Prostate gland (tissue), 2 donors: ENCODE measurements around the gene FBXO8.

Source experiments
- POLR2A ChIP-seq: fragments of 450-650 bp; IDR thresholded peaks from one replicate; pipeline ENCODE4 v1.6.1; 2016; ENCODE audit warnings: antibody characterized with exemption, mild to moderate bottlenecking
- POLR2AphosphoS5 ChIP-seq: sonication (generic); formaldehyde crosslinking; IDR thresholded peaks from one replicate; pipeline ENCODE4 v1.6.1; 2017; ENCODE audit warnings: antibody characterized with exemption
- TF ChIP-seq, protein P1 (sequence below), 4 experiments: fragments of 200-600 bp in 2 of 4; fragments of 450-650 bp in 2 of 4; sonication (generic) in 2 of 4; IDR thresholded peaks; 1 replicate in 3 of 4; 2 replicates in 1 of 4; pipeline ENCODE4 v1.5.1; 2016 to 2019; ENCODE audit warnings: antibody characterized with exemption in 4 of 4, mild to moderate bottlenecking in 2 of 4, moderate library complexity in 2 of 4

- TF ChIP-seq, protein P1, sequence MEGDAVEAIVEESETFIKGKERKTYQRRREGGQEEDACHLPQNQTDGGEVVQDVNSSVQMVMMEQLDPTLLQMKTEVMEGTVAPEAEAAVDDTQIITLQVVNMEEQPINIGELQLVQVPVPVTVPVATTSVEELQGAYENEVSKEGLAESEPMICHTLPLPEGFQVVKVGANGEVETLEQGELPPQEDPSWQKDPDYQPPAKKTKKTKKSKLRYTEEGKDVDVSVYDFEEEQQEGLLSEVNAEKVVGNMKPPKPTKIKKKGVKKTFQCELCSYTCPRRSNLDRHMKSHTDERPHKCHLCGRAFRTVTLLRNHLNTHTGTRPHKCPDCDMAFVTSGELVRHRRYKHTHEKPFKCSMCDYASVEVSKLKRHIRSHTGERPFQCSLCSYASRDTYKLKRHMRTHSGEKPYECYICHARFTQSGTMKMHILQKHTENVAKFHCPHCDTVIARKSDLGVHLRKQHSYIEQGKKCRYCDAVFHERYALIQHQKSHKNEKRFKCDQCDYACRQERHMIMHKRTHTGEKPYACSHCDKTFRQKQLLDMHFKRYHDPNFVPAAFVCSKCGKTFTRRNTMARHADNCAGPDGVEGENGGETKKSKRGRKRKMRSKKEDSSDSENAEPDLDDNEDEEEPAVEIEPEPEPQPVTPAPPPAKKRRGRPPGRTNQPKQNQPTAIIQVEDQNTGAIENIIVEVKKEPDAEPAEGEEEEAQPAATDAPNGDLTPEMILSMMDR (IDR thresholded peaks at IDR 0.05): no peak
- TF ChIP-seq POLR2AphosphoS5 (no peak), POLR2A (no peak)
Observed at GRCh38 chr4:174263445-174263736, 20.1 kb downstream of the FBXO8 start.
